Esophagus muscularis mucosa (tissue), 4 donors: ENCODE data around the gene CAPN7.

Experiments
- EP300 ChIP-seq: sonication (generic); formaldehyde crosslinking; IDR thresholded peaks from one replicate; pipeline ENCODE4 v1.6.1; 2017; ENCODE audit warnings: antibody characterized with exemption
- POLR2A ChIP-seq: fragments of 450-650 bp; IDR thresholded peaks from one replicate; pipeline ENCODE4 v1.6.1; 2017; ENCODE audit warnings: antibody characterized with exemption, moderate library complexity, mild to moderate bottlenecking, low read depth
- TF ChIP-seq, protein P1 (sequence below), 3 experiments: fragments of 200-600 bp in 2 of 3; fragments of 450-650 bp in 1 of 3; sonication (generic) in 2 of 3; IDR thresholded peaks; one replicate each; pipeline ENCODE4 v1.5.1; 2017 to 2019; ENCODE audit warnings: antibody characterized with exemption in 3 of 3, mild to moderate bottlenecking in 2 of 3, moderate library complexity in 1 of 3

DNA sequence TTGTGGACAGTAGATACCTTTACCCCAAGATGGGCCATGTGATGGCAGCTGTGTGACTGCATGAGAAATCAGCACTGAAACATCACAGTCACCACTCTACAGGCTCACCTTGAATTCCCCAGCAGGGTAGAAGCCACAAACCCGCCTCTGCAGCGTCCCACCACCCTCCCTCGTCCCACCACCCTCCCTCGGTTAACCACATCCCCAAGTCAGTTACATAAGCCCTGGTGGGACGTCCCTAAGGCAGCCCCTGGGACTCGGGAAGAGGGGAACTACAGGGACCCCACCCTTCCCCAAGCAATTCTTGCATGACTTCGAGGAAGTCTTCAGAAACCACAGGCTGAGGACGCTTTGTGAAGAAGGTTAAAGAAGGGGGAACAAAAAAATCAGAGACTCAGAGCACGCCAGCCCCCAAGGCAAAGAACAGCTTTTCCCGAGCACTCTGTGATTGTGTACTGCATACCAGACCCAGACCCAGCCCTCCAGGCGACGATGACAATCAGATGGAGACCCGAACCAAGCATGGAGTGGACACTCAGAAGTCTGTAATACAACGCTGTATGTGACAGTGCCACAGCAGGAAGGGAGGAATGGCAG lies 65.8 kb downstream of the CAPN7 start:
- TF ChIP-seq, protein P1, sequence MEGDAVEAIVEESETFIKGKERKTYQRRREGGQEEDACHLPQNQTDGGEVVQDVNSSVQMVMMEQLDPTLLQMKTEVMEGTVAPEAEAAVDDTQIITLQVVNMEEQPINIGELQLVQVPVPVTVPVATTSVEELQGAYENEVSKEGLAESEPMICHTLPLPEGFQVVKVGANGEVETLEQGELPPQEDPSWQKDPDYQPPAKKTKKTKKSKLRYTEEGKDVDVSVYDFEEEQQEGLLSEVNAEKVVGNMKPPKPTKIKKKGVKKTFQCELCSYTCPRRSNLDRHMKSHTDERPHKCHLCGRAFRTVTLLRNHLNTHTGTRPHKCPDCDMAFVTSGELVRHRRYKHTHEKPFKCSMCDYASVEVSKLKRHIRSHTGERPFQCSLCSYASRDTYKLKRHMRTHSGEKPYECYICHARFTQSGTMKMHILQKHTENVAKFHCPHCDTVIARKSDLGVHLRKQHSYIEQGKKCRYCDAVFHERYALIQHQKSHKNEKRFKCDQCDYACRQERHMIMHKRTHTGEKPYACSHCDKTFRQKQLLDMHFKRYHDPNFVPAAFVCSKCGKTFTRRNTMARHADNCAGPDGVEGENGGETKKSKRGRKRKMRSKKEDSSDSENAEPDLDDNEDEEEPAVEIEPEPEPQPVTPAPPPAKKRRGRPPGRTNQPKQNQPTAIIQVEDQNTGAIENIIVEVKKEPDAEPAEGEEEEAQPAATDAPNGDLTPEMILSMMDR (IDR thresholded peaks at IDR 0.05): no peak
- TF ChIP-seq POLR2A (no peak), EP300 (no peak)
